Karpas-422 (cell line): ENCODE results near the gene RPL7A. TPM values are rescaled to one million over a fixed set of nuclear protein-coding genes. Genes with fewer than 3 reads are reported as not detected.
"Not testable (repeated sequence)": the region's sequence is repeated elsewhere in the genome, so short reads cannot be mapped to it uniquely, and the experiment has no call there.

Experiments used
- DNase-seq: peaks from one replicate; pipeline ENCODE4 v3.0.0-alpha.2; 2015
- H2AFZ ChIP-seq: fragments of 200-600 bp; sonication (generic); 2 replicates; pipeline ENCODE4 v1.6.1; 2014; ENCODE audit warnings: antibody characterized with exemption, low read length, mixed read lengths
- H3K27ac ChIP-seq: fragments of 200-600 bp; sonication (generic); 2 replicates; pipeline ENCODE4 v1.5.1; 2014; ENCODE audit warnings: mild to moderate bottlenecking, low read length, moderate library complexity
- H3K27me3 ChIP-seq: fragments of 200-600 bp; sonication (generic); 2 replicates; pipeline ENCODE4 v1.6.1; 2014; ENCODE audit warnings: low read length, mixed read lengths
- H3K36me3 ChIP-seq: fragments of 200-600 bp; sonication (generic); 2 replicates; pipeline ENCODE4 v1.6.1; 2014; ENCODE audit warnings: low read length, mixed read lengths; ENCODE audit not compliant: insufficient read depth
- H3K4me1 ChIP-seq: fragments of 200-600 bp; sonication (generic); 2 replicates; pipeline ENCODE4 v1.6.1; 2014; ENCODE audit warnings: mild to moderate bottlenecking, low read length, mixed read lengths
- H3K4me2 ChIP-seq: fragments of 200-600 bp; sonication (generic); 2 replicates; pipeline ENCODE4 v1.6.1; 2014; ENCODE audit warnings: low read length, low read depth, mild to moderate bottlenecking; ENCODE audit not compliant: poor library complexity, severe bottlenecking
- H3K4me3 ChIP-seq: fragments of 200-600 bp; sonication (generic); 2 replicates; pipeline ENCODE4 v1.5.1; 2014; ENCODE audit warnings: mild to moderate bottlenecking, antibody characterized with exemption, low read length, mixed read lengths
- H3K79me2 ChIP-seq: fragments of 200-600 bp; sonication (generic); 2 replicates; pipeline ENCODE4 v1.6.1; 2014; ENCODE audit warnings: mild to moderate bottlenecking, low read length, mixed read lengths
- H3K9ac ChIP-seq: fragments of 200-600 bp; sonication (generic); 2 replicates; pipeline ENCODE4 v1.6.0; 2014; ENCODE audit warnings: low read length
- H3K9me2 ChIP-seq: fragments of 200-600 bp; sonication (generic), shearing (Covaris generic); replicated peaks from 2 replicates; pipeline ENCODE4 v1.6.0; 2014; ENCODE audit warnings: mild to moderate bottlenecking, low read length, moderate library complexity; ENCODE audit not compliant: insufficient read depth
- H3K9me3 ChIP-seq: fragments of 300-700, 200-600 bp; sonication (generic); 2 replicates; pipeline ENCODE4 v1.6.1; 2014; ENCODE audit warnings: low read length, mixed read lengths
- H4K20me1 ChIP-seq: fragments of 200-600 bp; sonication (generic); 2 replicates; pipeline ENCODE4 v1.6.1; 2014; ENCODE audit warnings: mild to moderate bottlenecking, antibody characterized with exemption, low read length, low read depth; ENCODE audit not compliant: insufficient read depth
- total RNA-seq: library from RNA; depleted of rRNA; stranded (reverse); fragments of >200 nt; shearing (Covaris generic); gene quantifications from 2 replicates; pipeline ENCODE4 v1.2.3, GENCODE V29; 2014; ENCODE audit warnings: low replicate concordance

The RPL7A gene
- total RNA-seq, 1 experiment from 2014 or later = 2,407 TPM

- Histone ChIP-seq H3K27me3 (no peaks in the 10 kb centered on the region), H3K4me2 (no peak overlapping the region), H3K27ac (no peak overlapping the region), H3K9ac (no peak overlapping the region), H4K20me1 (no peaks in the 10 kb centered on the region), H3K36me3 (no peaks in the 10 kb centered on the region), H3K9me3 (no peaks in the 10 kb centered on the region), H3K9me2 (no peaks in the 10 kb centered on the region), H3K4me3 (no peak overlapping the region), H3K4me1 (no peaks in the 10 kb centered on the region), H2AFZ (no peak overlapping the region), H3K79me2 (no peaks in the 10 kb centered on the region)
- DNase-seq = no peak
Observed at GRCh38 chr9:133323211-133323610, 24.8 kb upstream of the RPL7A start.

- Histone ChIP-seq H3K4me1 (no peaks in the 10 kb centered on the region), H3K4me3 (no peak overlapping the region), H3K79me2 (no peaks in the 10 kb centered on the region), H3K27ac (no peak overlapping the region), H3K9me2 (no peaks in the 10 kb centered on the region), H2AFZ (no peak overlapping the region), H3K4me2 (no peak overlapping the region), H4K20me1 (0 out of 2 replicates have a peak, but pooled peaks cover 4% of the 10 kb centered on the region), H3K27me3 (no peaks in the 10 kb centered on the region), H3K9ac (no peak overlapping the region), H3K9me3 (no peaks in the 10 kb centered on the region), H3K36me3 (no peaks in the 10 kb centered on the region)
- DNase-seq = no peak
Observed at GRCh38 chr9:133323991-133324703, 23.9 kb upstream of the RPL7A start.

GRCh38 chr9:133327021-133327420 is 21.0 kb upstream of the RPL7A start:
- H4K20me1 ChIP-seq = peaks cover 10% of the 10 kb centered on the region
- H3K27me3 ChIP-seq, H3K4me2 ChIP-seq, H3K9ac ChIP-seq, H3K9me2 ChIP-seq, H3K27ac ChIP-seq, H3K36me3 ChIP-seq, H2AFZ ChIP-seq, H3K4me1 ChIP-seq, H3K9me3 ChIP-seq, H3K79me2 ChIP-seq, H3K4me3 ChIP-seq, DNase-seq: not testable (repeated sequence)

GRCh38 chr9:133327834-133328484 is 20.1 kb upstream of the RPL7A start:
- Histone ChIP-seq H3K27me3 (no peaks in the 10 kb centered on the region), H3K79me2 (no peaks in the 10 kb centered on the region), H3K9me3 (no peaks in the 10 kb centered on the region), H3K27ac (no peak overlapping the region), H4K20me1 (peaks cover 10% of the 10 kb centered on the region), H3K4me1 (no peaks in the 10 kb centered on the region), H3K9ac (no peak overlapping the region), H2AFZ (no peak overlapping the region), H3K36me3 (peaks cover 4% of the 10 kb centered on the region; the same call in 1 of the 2 replicates), H3K4me3 (no peak overlapping the region), H3K4me2 (no peak overlapping the region), H3K9me2 (no peaks in the 10 kb centered on the region)
- DNase-seq = peak; percentile 42

- peaks cover 18% of the 10 kb centered on the region; the same call in 1 of the 2 replicates for H3K36me3 ChIP-seq
- not testable (repeated sequence) for H3K9me2 ChIP-seq, H3K4me1 ChIP-seq, H3K27me3 ChIP-seq, H3K4me3 ChIP-seq, H3K27ac ChIP-seq, H3K4me2 ChIP-seq, H3K9ac ChIP-seq, DNase-seq, H2AFZ ChIP-seq, H3K79me2 ChIP-seq, H3K9me3 ChIP-seq
- H4K20me1 ChIP-seq = peaks cover 24% of the 10 kb centered on the region
Observed at GRCh38 chr9:133329306-133330156, 18.5 kb upstream of the RPL7A start.

GRCh38 chr9:133331221-133331620 is 16.8 kb upstream of the RPL7A start:
- no peaks in the 10 kb centered on the region for H3K27me3 ChIP-seq
- peaks cover 21% of the 10 kb centered on the region; the same call in 1 of the 2 replicates for H3K36me3 ChIP-seq
- no peak overlapping the region for H3K4me2 ChIP-seq
- no peaks in the 10 kb centered on the region for H3K9me2 ChIP-seq
- no peak for DNase-seq
- no peak overlapping the region for H3K4me3 ChIP-seq
- H3K9me3 ChIP-seq = no peaks in the 10 kb centered on the region
- H3K9ac ChIP-seq = no peak overlapping the region
- H3K4me1 ChIP-seq = peaks cover 10% of the 10 kb centered on the region
- H2AFZ ChIP-seq = no peak overlapping the region
- peaks cover 21% of the 10 kb centered on the region for H3K79me2 ChIP-seq
- H3K27ac ChIP-seq = no peak overlapping the region
- peaks cover 25% of the 10 kb centered on the region for H4K20me1 ChIP-seq

GRCh38 chr9:133331641-133332380 is 16.2 kb upstream of the RPL7A start:
- H3K4me1 ChIP-seq = peaks cover 14% of the 10 kb centered on the region
- H2AFZ ChIP-seq = no peak overlapping the region
- H3K4me3 ChIP-seq = no peak overlapping the region
- no peak overlapping the region for H3K9ac ChIP-seq
- H3K4me2 ChIP-seq = no peak overlapping the region
- peaks cover 21% of the 10 kb centered on the region for H3K79me2 ChIP-seq
- H4K20me1 ChIP-seq = peaks cover 25% of the 10 kb centered on the region
- no peak for DNase-seq
- H3K9me2 ChIP-seq = no peaks in the 10 kb centered on the region
- H3K27ac ChIP-seq = no peak overlapping the region
- peaks cover 21% of the 10 kb centered on the region; the same call in 1 of the 2 replicates for H3K36me3 ChIP-seq
- H3K27me3 ChIP-seq = no peaks in the 10 kb centered on the region
- no peaks in the 10 kb centered on the region for H3K9me3 ChIP-seq
